ENCODE data around the gene ANKMY1.

DNA sequence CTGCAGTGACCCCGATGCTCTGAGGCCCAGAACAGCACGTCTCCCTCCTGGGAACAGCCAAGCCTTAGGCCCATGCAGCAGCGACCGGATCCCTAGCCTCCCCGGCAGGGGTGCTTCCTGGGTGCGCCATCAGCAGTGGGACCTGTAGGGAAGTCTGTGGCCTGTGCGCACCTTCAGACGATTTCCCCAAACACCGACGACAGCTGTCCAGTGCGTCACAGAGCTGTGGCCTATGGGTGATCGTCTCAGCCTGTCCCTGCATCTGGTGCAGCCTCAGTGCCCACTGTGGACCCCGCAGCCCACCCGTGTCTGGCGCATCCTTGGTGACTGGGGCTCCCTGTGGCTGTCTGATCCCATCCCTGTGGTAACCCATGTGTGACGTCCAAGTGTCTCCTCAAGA, 113.3 kb downstream of the ANKMY1 start:
- TF ChIP-seq, protein P1, sequence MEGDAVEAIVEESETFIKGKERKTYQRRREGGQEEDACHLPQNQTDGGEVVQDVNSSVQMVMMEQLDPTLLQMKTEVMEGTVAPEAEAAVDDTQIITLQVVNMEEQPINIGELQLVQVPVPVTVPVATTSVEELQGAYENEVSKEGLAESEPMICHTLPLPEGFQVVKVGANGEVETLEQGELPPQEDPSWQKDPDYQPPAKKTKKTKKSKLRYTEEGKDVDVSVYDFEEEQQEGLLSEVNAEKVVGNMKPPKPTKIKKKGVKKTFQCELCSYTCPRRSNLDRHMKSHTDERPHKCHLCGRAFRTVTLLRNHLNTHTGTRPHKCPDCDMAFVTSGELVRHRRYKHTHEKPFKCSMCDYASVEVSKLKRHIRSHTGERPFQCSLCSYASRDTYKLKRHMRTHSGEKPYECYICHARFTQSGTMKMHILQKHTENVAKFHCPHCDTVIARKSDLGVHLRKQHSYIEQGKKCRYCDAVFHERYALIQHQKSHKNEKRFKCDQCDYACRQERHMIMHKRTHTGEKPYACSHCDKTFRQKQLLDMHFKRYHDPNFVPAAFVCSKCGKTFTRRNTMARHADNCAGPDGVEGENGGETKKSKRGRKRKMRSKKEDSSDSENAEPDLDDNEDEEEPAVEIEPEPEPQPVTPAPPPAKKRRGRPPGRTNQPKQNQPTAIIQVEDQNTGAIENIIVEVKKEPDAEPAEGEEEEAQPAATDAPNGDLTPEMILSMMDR (IDR thresholded peaks at IDR 0.05 in 2 of 3, conservative IDR thresholded peaks at IDR 0.05 in 1 of 3; ENCODE audit: borderline replicate concordance in 1 of 3, insufficient read depth in 1 of 3, low read depth in 2 of 3, low read length in 2 of 3), result no peak
- no peak for TF ChIP-seq REST (IDR thresholded peaks at IDR 0.05; ENCODE audit: low read depth)
- no peak for TF ChIP-seq POLR2A (IDR thresholded peaks at IDR 0.05; ENCODE audit: borderline replicate concordance, extremely low read depth, insufficient read depth, insufficient read length)
- no peak for TF ChIP-seq CEBPB (IDR thresholded peaks at IDR 0.05; ENCODE audit: low read depth)

Measured in HCT116 (cell line).